Ishikawa (cell line): ENCODE data around the gene RBM20.

Source experiments
- CEBPB ChIP-seq: IDR thresholded peaks from 2 replicates; pipeline ENCODE4 v1.6.1; 2012
- CREB1 ChIP-seq: IDR thresholded peaks from 2 replicates; pipeline ENCODE4 v1.6.1; 2012; ENCODE audit warnings: low read depth
- EGR1 ChIP-seq: IDR thresholded peaks from 2 replicates; pipeline ENCODE4 v1.6.1; 2012
- EP300 ChIP-seq: IDR thresholded peaks from 2 replicates; pipeline ENCODE4 v1.6.1; 2012; ENCODE audit warnings: borderline replicate concordance
- FOXM1 ChIP-seq: IDR thresholded peaks from 2 replicates; pipeline ENCODE4 v1.6.1; 2012; ENCODE audit warnings: low read depth, borderline replicate concordance
- RAD21 ChIP-seq: IDR thresholded peaks from 2 replicates; pipeline ENCODE4 v1.6.1; 2012; ENCODE audit warnings: low read depth
- TAF1 ChIP-seq: IDR thresholded peaks from 2 replicates; pipeline ENCODE4 v1.6.1; 2012; ENCODE audit warnings: low read depth, mild to moderate bottlenecking
- TCF12 ChIP-seq: IDR thresholded peaks from 2 replicates; pipeline ENCODE4 v1.6.1; 2012; ENCODE audit warnings: low read depth
- TEAD4 ChIP-seq: IDR thresholded peaks from 2 replicates; pipeline ENCODE4 v1.6.1; 2012
- YY1 ChIP-seq: IDR thresholded peaks from 2 replicates; pipeline ENCODE4 v1.6.1; 2012; ENCODE audit warnings: low read depth
- ZBTB7A ChIP-seq: IDR thresholded peaks from 2 replicates; pipeline ENCODE4 v1.6.1; 2012; ENCODE audit warnings: low read depth
- TF ChIP-seq, protein P1 (sequence below): IDR thresholded peaks from 2 replicates; pipeline ENCODE4 v1.6.1; 2012
- TF ChIP-seq, protein P2 (sequence below): IDR thresholded peaks from 2 replicates; pipeline ENCODE4 v1.6.1; 2012; ENCODE audit warnings: low read depth, mild to moderate bottlenecking

DNA sequence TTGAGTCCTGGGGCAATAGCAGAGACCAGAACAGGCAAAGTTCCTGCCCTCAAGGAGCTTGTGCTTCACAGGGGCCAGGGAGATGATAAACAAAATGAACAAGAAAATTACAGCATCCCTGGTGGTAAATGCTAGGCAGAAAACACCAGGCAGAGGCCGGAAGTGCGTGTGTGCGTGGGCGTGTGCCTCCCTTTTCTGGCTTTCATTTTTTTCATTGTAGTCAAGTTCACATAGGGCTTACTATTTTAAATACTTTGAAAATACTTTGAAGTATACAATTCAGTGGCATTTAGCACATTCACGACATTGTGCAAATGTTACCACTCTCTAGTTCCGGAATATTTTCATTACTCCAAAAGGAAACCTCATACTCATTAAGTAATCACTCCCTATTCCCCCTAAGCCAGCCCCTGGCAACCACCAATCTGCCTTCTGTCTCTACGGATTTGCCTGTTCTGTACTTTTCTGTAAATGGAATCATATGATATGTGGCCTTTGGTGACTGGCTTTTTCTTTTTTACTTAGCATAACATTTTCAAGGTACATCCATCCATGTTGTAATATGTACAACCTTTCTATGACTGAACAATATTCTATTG is 139.5 kb downstream of the RBM20 start:
- TF ChIP-seq, protein P1, sequence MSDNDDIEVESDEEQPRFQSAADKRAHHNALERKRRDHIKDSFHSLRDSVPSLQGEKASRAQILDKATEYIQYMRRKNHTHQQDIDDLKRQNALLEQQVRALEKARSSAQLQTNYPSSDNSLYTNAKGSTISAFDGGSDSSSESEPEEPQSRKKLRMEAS: no peak
- TF ChIP-seq, protein P2, sequence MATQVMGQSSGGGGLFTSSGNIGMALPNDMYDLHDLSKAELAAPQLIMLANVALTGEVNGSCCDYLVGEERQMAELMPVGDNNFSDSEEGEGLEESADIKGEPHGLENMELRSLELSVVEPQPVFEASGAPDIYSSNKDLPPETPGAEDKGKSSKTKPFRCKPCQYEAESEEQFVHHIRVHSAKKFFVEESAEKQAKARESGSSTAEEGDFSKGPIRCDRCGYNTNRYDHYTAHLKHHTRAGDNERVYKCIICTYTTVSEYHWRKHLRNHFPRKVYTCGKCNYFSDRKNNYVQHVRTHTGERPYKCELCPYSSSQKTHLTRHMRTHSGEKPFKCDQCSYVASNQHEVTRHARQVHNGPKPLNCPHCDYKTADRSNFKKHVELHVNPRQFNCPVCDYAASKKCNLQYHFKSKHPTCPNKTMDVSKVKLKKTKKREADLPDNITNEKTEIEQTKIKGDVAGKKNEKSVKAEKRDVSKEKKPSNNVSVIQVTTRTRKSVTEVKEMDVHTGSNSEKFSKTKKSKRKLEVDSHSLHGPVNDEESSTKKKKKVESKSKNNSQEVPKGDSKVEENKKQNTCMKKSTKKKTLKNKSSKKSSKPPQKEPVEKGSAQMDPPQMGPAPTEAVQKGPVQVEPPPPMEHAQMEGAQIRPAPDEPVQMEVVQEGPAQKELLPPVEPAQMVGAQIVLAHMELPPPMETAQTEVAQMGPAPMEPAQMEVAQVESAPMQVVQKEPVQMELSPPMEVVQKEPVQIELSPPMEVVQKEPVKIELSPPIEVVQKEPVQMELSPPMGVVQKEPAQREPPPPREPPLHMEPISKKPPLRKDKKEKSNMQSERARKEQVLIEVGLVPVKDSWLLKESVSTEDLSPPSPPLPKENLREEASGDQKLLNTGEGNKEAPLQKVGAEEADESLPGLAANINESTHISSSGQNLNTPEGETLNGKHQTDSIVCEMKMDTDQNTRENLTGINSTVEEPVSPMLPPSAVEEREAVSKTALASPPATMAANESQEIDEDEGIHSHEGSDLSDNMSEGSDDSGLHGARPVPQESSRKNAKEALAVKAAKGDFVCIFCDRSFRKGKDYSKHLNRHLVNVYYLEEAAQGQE: no peak
- TF ChIP-seq ZBTB7A: no peak
- no peak for TF ChIP-seq RAD21
- no peak for TF ChIP-seq TEAD4
- TF ChIP-seq TAF1: no peak
- TF ChIP-seq CEBPB: no peak
- no peak for TF ChIP-seq YY1
- TF ChIP-seq FOXM1: no peak
- no peak for TF ChIP-seq EP300
- TF ChIP-seq EGR1: peak; percentile 69
- TF ChIP-seq TCF12: no peak
- TF ChIP-seq CREB1: no peak
